MM.1S (cell line): Measurements from ENCODE around the gene KSR2.

Source experiments
- DNase-seq: peaks from one replicate; pipeline ENCODE4 v3.0.0-alpha.2; 2015
- H2AFZ ChIP-seq: fragments of 300-600 bp; sonication (generic); 2 replicates; pipeline ENCODE4 v1.6.0; 2016; ENCODE audit warnings: antibody characterized with exemption, low read length
- H3F3A ChIP-seq: fragments of 300-600 bp; sonication (generic); 2 replicates; pipeline ENCODE4 v1.6.1; 2016; ENCODE audit warnings: mild to moderate bottlenecking, antibody characterized with exemption, low read length, moderate library complexity, mixed read lengths; ENCODE audit not compliant: insufficient read depth
- H3K27ac ChIP-seq: fragments of 300-600 bp; sonication (generic); 2 replicates; pipeline ENCODE4 v1.5.1; 2016; ENCODE audit warnings: mild to moderate bottlenecking, low read length
- H3K27me3 ChIP-seq: fragments of 300-600 bp; sonication (generic); replicated peaks from 2 replicates; pipeline ENCODE4 v1.6.0; 2016; ENCODE audit warnings: low read length; ENCODE audit not compliant: insufficient read depth
- H3K36me3 ChIP-seq: fragments of 300-600 bp; sonication (generic); replicated peaks from 2 replicates; pipeline ENCODE4 v1.6.1; 2016; ENCODE audit warnings: mild to moderate bottlenecking, low read length, mixed read lengths; ENCODE audit not compliant: insufficient read depth
- H3K4me1 ChIP-seq: fragments of 300-600 bp; sonication (generic); 2 replicates; pipeline ENCODE4 v1.6.1; 2016; ENCODE audit warnings: low read length, mixed read lengths
- H3K4me2 ChIP-seq: fragments of 300-600 bp; sonication (generic); 2 replicates; pipeline ENCODE4 v1.6.0; 2016; ENCODE audit warnings: low read depth, low read length
- H3K4me3 ChIP-seq: fragments of 300-600 bp; sonication (generic); 2 replicates; pipeline ENCODE4 v1.5.1; 2016; ENCODE audit warnings: low read length, mixed read lengths
- H3K79me2 ChIP-seq: fragments of 300-600 bp; sonication (generic); 2 replicates; pipeline ENCODE4 v1.6.1; 2016; ENCODE audit warnings: mixed run types, low read length, mixed read lengths
- H3K9ac ChIP-seq: fragments of 300-600 bp; sonication (generic); 2 replicates; pipeline ENCODE4 v1.6.1; 2016; ENCODE audit warnings: low read length, mixed read lengths
- H3K9me2 ChIP-seq: fragments of 300-600 bp; sonication (generic); replicated peaks from 2 replicates; pipeline ENCODE4 v1.6.1; 2016; ENCODE audit warnings: mild to moderate bottlenecking, low read length, mixed read lengths; ENCODE audit not compliant: insufficient read depth
- H3K9me3 ChIP-seq: fragments of 300-600 bp; sonication (generic); replicated peaks from 2 replicates; pipeline ENCODE4 v1.6.1; 2016; ENCODE audit warnings: mild to moderate bottlenecking, low read length, mixed read lengths; ENCODE audit not compliant: insufficient read depth
- H4K20me1 ChIP-seq: fragments of 300-600 bp; sonication (generic); 2 replicates; pipeline ENCODE4 v1.6.1; 2016; ENCODE audit warnings: mild to moderate bottlenecking, low read length, moderate library complexity, mixed read lengths; ENCODE audit not compliant: insufficient read depth
- CTCF ChIP-seq: fragments of 300-600 bp; sonication (generic); IDR thresholded peaks from 2 replicates; pipeline ENCODE4 v1.5.1; 2016; ENCODE audit warnings: antibody characterized with exemption, low read length, mixed read lengths
- EZH2 ChIP-seq: fragments of 300-600 bp; sonication (generic); optimal IDR thresholded peaks from 2 replicates; pipeline ENCODE3; 2017; ENCODE audit warnings: low read depth, mild to moderate bottlenecking, antibody characterized with exemption, low read length, mixed read lengths
- EZH2phosphoT487 ChIP-seq: fragments of 300-600 bp; sonication (generic); IDR thresholded peaks from 2 replicates; pipeline ENCODE4 v1.6.1; 2018; ENCODE audit warnings: antibody characterized with exemption, low read length

KSR2 gene

GRCh38 chr12:117890644-117891043 is 78.1 kb downstream of the KSR2 start:
- Histone ChIP-seq H3K9ac (no peak overlapping the region), H3K79me2 (no peaks in the 10 kb centered on the region), H3K36me3 (no peaks in the 10 kb centered on the region), H3K4me3 (no peak overlapping the region), H3K9me3 (no peaks in the 10 kb centered on the region), H3K9me2 (no peaks in the 10 kb centered on the region), H4K20me1 (no peaks in the 10 kb centered on the region), H2AFZ (no peak overlapping the region), H3K27ac (no peak overlapping the region), H3F3A (no peaks in the 10 kb centered on the region), H3K27me3 (no peaks in the 10 kb centered on the region), H3K4me2 (no peak overlapping the region), H3K4me1 (no peaks in the 10 kb centered on the region)
- no peak for TF ChIP-seq EZH2phosphoT487
- no peak for TF ChIP-seq EZH2
- TF ChIP-seq CTCF: no peak
- DNase-seq: no peak

GRCh38 chr12:117890137-117890536 is 78.7 kb downstream of the KSR2 start:
- H3K79me2 ChIP-seq: no peaks in the 10 kb centered on the region

GRCh38 chr12:117889098-117889497 is 79.7 kb downstream of the KSR2 start:
- Histone ChIP-seq H4K20me1 (no peaks in the 10 kb centered on the region), H3K27me3 (no peaks in the 10 kb centered on the region), H3K27ac (no peak overlapping the region), H3K9me3 (no peaks in the 10 kb centered on the region), H3K4me3 (no peak overlapping the region), H3K4me2 (no peak overlapping the region), H3K9me2 (no peaks in the 10 kb centered on the region), H3K36me3 (no peaks in the 10 kb centered on the region), H3F3A (no peaks in the 10 kb centered on the region), H2AFZ (no peak overlapping the region), H3K79me2 (no peaks in the 10 kb centered on the region), H3K4me1 (no peaks in the 10 kb centered on the region), H3K9ac (no peak overlapping the region)
- no peak for DNase-seq
- TF ChIP-seq CTCF: no peak
- no peak for TF ChIP-seq EZH2phosphoT487
- TF ChIP-seq EZH2: no peak

More at GRCh38 chr12:117890137-117890536, 78.7 kb downstream of the KSR2 start:
- Histone ChIP-seq H3K36me3 (no peaks in the 10 kb centered on the region), H3K27ac (no peak overlapping the region), H3K4me1 (no peaks in the 10 kb centered on the region), H3K9me2 (no peaks in the 10 kb centered on the region), H3K9ac (no peak overlapping the region), H3K27me3 (no peaks in the 10 kb centered on the region), H3K4me3 (no peak overlapping the region), H3K4me2 (no peak overlapping the region), H2AFZ (no peak overlapping the region), H4K20me1 (no peaks in the 10 kb centered on the region), H3F3A (no peaks in the 10 kb centered on the region), H3K9me3 (no peaks in the 10 kb centered on the region)
- DNase-seq: no peak
- TF ChIP-seq EZH2phosphoT487: no peak
- no peak for TF ChIP-seq EZH2
- no peak for TF ChIP-seq CTCF
